Renal cortex interstitium (tissue), 11 donors: Measurements from ENCODE around the gene DLEU7. TPM values are rescaled to one million over a fixed set of nuclear protein-coding genes. Genes with fewer than 3 reads are reported as not detected.

ENCODE experiments used
- DNase-seq, 11 donors: peaks; one replicate each; pipeline ENCODE4 v3.0.0-alpha.2; 2013; ENCODE audit warnings: low read depth in 9 of 11, low spot score in 4 of 11; ENCODE audit errors: extremely low read depth in 1 of 11
- polyA plus RNA-seq, 3 donors: library from polyadenylated mRNA; unstranded; fragments of 120-200 nt; gene quantifications; one replicate each; pipeline ENCODE4 v1.2.1, GENCODE V29; 2013; ENCODE audit not compliant: insufficient read length in 3 of 3

Gene DLEU7
- polyA plus RNA-seq, 3 donors = 1.2 to 1.5 (median 1.4) TPM

DNA sequence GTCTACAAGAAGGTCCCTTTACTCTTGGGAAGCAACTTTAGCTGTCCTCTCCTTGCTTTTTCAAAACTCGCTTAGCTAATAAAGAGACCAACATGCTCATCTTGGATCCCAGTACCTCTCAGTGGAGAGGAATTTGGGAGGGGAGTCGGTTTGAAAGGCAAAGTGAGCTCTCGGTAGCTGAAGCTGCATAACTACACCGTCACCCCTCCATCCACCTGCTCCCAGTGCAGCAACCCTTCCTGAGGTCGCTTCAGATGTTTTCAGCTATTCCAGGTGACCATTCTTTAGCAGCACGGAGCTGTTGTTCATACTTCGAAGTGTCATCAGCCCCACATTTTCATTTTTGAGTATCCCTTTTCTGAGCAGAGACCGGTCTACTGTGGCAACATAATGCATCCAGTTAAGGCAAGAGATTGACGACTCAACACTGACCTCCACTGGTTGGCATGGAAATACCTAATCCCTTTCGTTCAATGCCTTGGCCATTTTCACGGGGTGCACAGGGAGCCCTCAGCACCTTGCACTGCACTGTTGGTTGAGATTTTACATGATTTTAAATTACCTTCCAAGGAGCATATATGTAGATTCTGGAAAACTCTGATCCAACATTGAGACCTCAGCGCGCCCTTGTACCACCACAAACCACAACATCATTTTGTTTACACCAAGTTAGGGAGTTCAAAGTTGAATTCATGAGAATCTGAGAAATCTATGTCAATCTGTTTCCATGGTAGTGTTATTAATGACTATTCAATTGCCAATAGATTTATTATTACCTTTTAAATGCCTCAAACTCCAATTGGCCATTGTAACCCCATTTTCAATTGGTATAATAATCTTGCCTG lies 42.2 kb downstream of the DLEU7 start:
- DNase-seq = peak; percentile 58 to 84 (median 77)

DNA sequence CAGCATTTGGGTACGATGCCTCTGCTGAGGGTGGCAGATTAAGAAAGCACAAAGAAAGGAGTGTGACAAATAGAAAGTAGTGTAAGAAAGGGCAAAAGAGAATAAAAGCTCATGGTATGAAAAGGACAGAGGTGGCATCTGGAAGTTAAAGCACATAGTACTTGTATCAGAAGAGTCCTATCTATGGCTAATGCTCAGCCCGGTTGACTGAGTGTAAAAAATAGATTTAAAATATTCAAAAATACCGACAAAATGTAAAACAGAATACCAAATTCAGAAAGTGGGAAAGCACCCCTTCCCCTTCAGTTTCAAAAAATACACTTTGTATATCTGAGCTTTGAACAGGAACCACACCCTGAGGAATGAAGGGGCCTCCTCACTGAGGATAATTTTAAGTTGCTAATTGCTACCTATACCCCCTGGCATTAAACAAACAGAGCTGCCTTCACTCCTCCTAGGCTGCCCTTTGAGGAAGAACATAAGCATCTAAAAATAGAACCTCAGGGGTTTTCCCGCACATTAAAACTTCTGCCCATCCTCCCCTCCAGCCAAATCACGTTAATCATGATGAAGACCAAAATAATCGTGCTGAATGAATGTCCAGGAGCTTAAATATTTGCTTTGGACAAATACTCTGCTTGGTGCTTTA lies 43.3 kb downstream of the DLEU7 start:
- DNase-seq = no peak

DNA sequence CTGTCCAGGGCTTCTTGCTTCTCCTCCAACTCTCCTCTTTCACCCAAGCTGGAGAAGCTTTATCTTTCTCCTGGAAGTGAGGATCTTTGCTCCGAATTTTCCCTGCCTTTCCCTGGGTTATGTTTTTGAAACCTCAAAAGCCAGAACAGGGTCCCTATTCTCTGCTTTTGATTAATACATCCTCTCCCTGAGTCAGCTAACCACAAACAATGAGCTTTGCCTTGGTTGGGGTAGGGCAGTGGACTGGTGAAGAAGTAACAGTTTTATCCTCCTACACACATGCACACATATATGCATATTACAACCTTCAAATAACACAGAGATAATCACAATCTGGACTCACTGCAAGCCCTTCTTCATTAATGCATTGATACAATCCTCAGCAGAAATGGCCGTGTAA lies 44.6 kb downstream of the DLEU7 start:
- DNase-seq = no peak

DNA sequence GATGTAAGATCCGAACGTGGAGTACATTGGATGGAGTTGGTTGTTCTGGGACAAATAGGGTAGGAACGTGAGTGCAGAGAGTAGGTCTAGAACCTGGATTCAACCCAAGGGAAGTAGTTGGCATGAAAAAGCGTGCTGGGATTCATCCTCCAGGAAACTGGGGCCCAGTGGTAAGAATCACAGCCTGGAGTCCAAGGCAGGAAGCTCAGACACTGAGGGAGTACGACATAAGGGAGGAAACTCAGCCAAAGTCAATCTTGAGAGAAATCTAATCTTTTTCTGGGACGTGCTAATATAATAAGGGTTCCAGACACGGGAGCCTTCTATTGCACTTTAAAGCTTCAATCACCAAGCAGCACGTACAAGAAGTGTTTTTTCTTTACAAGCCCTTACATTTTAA lies 46.4 kb downstream of the DLEU7 start:
- DNase-seq = no peak

DNA sequence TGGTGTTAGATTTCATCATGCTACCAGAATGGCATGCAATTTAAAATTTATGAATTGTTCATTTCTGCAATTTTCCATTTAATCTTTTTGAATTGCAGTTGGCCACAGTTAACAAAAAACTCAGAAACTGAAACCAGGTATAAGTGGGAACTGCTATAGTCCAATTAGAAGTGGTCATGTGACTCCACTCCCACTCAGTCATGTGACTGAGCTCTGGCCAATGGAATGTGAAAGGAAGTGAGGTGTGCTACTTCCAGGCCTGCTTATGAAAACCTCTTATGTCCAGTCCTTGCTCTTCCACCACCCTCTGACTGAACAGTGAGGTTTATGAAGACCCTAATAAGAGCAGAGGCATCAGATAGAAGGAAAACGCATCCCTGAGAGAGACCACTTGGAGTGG lies 47.0 kb downstream of the DLEU7 start:
- DNase-seq = no peak

DNA sequence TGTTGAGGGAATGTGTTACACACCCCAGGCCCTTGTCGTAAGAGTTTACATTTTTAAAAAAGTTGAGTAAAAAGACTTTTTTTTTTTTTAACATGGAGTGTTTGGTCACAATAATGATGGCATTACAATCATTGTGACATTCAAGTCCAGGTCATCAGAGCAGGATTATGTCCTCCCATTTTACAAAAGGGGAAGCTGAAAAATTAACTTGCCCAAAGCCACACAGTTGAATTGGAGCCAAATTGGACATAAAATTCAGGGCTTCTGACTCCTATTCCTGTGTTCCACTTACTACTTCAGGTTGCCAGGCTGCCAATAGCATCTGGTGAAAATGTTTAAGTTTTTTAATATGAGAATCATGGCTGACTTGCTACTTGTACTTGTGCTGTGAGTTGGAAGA lies 49.3 kb downstream of the DLEU7 start:
- no peak for DNase-seq

DNA sequence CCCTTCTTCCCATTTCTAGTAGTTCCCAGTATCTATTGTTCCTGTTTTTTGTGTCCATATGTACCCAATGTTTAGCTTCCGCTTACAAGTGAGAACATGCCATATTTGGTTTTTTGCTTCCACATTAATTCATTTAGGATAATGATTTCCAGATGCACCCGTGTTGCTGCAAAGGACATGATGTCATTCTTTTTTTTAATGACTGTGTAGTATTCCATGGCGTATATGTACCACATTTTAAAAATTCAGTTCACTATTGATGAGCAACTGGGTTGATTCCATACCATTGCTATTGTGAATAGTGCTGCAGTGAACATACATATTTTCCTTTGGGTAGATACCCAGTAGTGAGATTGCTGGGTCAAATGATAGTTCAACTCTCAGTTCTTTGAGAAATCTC lies 50.5 kb downstream of the DLEU7 start:
- no peak for DNase-seq

DNA sequence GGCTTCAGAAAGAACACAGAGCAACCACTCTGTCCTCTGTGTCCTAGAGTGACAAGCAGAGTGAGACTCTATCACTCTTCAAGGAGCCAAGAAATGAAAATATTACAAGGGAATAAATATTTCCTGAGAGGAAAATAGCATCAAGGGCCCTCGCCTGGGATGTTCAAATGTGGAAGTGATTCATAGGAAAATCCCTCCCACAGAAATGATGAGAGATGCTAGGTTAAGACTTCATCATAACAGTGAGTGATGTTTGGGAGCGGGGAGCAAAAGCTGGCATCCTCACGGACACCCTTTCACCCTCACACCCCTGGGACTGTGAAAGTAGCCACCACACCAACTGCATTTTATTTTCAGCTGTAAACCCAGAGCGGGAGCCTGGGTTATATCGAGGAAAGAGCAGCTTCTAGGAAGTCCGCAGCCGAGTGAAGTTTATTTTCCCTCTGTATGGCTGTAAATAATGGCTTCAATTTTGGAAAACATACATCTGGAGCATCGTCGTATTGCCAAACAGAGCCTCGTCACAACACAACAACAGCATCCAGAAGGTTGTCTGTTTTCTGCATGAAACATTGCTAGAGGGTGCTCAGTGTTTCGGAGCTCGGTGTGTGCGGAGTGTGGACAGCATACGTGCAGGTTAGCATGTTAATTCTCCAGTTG lies 54.8 kb downstream of the DLEU7 start:
- DNase-seq = peak in 2 of 11 donors; percentile 17 to 29

DNA sequence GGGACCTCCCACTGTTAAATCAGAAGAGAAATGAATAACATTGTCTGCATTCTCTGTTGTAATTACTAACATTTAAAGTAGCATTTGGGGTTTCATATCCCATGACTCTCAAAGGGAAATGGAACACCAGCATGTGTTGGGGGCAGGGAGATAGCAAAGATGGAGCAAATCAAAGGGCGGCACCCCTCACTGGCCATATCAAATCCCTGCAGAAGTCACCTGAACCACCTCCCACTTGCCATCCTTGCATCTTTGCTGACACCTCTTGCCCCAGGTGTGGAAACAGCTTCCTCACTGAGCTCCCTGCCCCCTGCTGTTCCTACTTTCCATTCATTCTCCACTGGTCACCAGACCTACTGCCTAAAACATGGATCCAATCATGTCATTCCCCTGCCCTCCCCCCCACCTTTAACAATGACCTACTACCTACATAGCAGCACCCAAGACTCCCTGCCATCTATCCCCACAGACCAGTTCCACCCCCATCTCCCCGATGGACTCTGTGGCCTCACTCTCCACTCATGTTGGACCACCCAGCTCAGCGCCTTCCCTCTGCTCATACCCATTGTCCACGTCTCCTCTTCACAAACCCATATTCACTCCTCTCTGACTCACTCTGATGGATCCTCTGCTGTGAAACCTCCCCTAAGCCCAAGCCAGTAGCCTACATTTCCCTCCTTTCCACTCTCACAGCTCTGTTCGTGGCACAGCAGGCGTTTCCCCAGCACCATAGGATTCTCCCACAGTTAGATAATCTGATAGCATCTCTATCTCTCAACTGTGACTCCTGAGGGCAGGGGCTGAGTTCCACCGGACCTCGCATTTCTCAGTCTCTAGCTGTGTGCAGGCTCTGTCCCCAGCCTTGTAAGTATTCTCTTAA lies 55.9 kb downstream of the DLEU7 start:
- no peak for DNase-seq

DNA sequence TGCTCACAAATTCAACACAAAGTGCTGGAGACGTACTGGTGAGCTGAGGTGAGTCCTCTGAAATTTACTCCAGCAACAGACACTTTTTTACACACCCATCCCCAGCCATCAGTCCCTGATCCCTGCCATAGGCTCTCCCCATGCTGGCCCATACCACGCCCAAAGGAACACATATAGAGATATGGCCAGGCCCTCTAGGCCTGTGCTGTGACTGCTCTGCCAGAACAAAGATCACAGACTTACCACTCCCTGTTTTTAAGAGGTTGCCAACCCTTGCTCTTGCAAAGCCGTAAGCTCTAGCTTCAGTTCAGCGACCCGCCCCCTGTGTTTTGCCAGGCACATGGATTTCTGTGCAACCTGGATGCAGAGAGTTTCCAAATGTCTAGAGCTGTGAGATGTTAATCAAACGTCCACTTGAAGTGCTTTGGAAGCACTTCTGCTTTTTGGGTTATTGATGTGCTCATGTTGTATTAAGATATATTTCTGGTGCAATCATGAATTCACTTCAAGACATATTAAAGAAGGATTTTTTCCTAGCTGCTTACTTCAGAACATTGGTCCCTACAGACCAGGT lies 59.7 kb downstream of the DLEU7 start:
- no peak for DNase-seq

DNA sequence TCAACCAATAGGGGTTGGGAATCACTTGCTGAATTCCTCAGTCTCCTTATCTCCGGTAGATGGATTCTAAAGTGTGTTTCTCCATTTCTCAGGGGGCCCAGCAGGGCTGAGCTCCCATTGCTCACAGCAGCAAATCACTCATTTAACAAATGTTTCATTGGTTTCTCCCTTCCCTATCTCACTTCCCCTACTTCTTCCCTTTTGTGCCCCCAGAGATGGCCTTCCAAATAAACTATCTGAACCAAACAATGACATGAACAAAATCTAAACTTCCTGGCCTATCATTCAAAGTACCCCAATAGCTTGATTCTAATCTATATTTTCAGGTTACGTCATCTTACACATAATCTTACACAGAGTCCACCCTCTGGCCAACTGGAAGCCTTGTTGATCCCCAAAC lies 60.4 kb downstream of the DLEU7 start:
- no peak for DNase-seq

DNA sequence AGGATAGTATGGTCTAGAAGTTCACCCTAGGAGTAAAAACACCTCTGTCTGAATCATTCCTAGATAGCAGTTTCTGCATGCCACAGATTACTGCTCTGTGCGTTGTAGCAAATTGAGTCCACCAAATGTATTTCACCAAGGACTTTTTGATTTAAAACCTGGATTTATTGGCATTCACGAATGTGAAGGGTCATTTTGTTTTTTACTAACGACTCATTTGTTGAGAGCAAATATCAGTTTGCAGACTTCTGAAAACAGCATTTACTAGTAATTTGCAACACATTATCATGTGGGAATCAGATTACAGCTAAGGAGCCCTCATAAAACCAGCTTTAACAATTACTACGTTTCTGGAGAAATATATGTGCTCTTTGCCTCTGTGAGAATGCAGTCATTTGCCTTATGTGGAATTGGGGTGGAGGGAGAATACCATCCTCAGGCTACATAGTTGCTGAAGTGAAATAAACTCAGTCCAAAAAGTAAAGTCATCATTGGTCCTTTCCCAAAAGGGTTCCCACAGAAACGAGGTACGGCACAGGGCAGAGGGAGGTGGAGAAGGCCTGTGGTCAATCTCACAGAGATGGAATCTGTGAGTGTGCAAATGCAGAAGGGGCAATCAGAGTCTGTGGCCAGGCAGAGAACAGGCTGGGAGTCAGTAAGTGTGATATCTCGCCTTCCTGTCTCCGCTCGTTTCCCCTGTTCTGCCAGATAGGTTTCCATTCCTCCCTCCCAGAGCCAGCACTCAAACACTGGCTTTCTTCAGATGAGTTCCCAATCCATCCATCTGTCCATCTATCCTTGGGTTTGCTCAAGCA lies 63.1 kb downstream of the DLEU7 start:
- no peak for DNase-seq

DNA sequence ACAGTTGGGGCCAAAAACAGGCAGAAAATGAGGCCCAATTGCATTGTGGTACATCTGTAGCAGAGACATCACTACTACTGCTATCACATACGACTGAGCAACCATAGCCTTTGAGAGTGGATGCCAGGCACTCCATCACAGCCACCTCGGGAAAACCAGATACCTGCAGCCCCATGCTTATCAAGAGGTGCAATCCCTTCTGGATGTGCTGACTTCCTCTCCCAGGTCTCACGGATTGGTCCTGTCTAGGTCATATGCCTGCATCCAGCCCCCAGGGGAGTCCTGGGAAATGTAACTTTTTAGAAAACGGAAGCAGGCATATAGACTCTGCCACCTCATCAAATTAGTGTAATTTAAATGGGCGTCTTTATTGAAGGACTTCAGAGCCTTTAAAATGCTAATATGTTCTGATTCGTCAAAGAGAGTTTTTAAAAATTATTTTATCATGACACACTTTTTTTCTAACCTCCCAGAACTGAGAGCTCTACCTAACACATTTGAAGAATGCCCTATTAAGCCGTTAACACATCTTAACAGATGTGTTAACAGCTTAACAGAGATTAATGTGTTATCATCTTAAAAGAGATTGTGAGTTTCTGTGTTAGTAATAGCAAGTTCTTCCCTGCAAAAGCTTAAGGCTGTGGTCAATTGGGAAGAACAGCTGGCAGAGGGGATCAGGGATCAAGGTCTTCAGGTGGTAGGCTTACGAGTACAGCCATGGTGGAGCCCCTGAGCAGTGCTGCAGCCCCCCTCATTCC lies 63.9 kb downstream of the DLEU7 start:
- no peak for DNase-seq

Other genes starting within 250 kb of the DLEU7 start
- gene RNASEH2B, start 66.1 kb upstream of the DLEU7 start, polyA plus RNA-seq = 10 to 100 TPM; 53.6 to 66.4 (median 56.2) TPM